GM19372 (cell line): ENCODE results near the gene PGPEP1.
"Not testable (repeated sequence)": the region's sequence is repeated elsewhere in the genome, so short reads cannot be mapped to it uniquely, and the experiment has no call there.

ENCODE experiments used
- ATAC-seq: cut with Tn5 transposase; IDR thresholded peaks from one replicate; pipeline ENCODE4 v1.9.1; 2021; ENCODE audit warnings: mild to moderate bottlenecking, low read depth, moderate library complexity; ENCODE audit not compliant: unreplicated experiment

Gene PGPEP1

DNA sequence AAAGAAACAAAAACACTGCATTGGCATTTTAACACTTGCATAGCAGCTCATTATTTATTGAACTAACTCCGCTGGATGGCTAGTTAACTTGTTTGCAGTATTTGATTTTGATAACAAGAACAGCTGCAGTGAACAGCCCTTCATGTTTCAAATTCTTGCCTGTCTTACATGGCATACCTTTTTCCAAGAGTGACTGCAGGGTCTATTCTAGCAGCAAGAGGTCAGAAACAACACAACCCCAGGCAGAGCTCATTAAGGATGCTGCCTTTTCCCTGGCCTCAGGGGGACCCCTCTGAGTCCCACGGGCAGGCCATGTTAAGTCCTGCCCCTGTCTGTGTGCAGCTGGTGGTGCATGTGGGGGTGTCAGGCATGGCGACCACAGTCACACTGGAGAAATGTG lies 16.6 kb downstream of the PGPEP1 start:
- no peak for ATAC-seq

GRCh38 chr19:18361646-18362045 lies 21.2 kb downstream of the PGPEP1 start:
- ATAC-seq, result no peak

GRCh38 chr19:18362934-18363542 lies 22.6 kb downstream of the PGPEP1 start:
- ATAC-seq, result no peak

DNA sequence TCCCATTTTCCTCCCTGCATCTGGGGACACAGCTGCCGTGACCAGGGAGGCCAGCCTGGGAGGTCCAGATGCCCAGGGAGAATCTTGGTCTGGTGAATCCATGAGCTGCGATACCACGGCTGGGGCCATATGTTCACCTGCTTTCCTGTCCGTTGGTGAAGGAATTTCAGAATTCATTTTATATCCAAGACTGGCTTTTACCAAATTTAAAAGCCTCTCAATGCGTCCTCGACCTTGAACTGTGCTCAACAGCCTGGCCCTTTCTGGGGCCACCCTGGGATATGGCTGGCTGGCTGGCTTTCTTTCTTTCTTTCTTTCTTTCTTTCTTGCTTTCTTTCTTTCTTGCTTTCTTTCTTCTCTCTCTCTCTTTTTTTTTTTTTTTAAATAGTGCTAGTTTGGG lies 23.4 kb downstream of the PGPEP1 start:
- no peak for ATAC-seq

- ATAC-seq, result not testable (repeated sequence)
These were observed 24.0 kb downstream of the PGPEP1 start for GRCh38 chr19:18364277-18364825.

- no peak for ATAC-seq
These were observed 24.6 kb downstream of the PGPEP1 start for GRCh38 chr19:18364826-18365528.

DNA sequence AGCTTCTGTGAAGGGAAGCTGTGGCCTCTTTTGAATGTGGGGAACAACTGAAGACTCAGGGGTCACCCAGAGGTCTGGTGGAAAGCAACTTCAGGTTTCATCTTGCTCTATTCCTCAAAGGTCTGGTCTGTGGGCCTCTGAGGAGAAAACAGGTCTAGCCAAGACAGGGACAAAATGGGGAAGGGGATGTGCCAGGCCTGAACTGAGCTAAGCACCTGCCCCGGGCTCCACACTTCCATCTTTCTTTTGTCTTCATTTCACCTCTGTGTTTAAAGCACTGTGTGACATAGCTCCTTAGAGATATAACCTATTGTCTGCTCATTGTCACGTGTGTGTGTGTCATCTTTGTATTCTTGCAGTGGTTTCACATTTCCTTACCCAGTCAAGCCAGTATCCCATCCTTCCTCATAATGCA lies 25.6 kb downstream of the PGPEP1 start:
- ATAC-seq, result no peak

DNA sequence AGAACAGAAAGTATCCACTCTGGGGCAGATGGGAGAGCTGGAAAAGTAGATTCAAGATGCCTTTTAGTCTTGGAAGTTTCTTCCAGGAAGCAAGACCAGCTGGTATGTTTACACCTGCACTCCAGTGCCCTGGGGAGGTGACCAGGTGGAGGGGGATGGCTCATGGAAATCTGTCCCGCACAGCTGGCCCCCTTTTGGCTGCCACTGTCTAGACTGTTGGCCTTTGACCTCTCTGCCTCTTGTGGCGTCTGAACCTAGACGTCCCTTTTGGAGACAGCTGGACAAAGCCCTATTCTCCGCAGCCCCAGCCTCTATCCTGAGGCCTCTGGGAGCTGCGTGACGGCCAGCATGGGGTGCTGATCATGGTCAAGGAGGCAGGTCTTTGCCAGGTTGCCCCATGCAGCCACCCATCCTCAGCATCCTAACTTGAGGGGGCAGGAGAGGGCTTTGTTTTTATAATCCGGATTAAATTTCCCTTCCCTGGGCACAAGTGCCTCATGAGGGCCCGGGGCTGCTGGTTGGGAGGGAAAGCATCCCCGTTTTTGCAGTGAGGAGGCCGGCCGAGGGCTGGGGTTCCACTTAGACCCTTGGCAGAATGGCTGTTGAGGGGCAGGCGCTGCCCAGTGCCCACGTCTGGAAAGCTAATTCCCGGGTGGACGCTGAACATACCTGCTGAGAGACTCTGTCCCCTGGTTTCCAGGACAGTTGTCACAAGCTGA lies 28.3 kb downstream of the PGPEP1 start:
- no peak for ATAC-seq

- no peak for ATAC-seq
These were observed 33.1 kb downstream of the PGPEP1 start for GRCh38 chr19:18373407-18373891.

DNA sequence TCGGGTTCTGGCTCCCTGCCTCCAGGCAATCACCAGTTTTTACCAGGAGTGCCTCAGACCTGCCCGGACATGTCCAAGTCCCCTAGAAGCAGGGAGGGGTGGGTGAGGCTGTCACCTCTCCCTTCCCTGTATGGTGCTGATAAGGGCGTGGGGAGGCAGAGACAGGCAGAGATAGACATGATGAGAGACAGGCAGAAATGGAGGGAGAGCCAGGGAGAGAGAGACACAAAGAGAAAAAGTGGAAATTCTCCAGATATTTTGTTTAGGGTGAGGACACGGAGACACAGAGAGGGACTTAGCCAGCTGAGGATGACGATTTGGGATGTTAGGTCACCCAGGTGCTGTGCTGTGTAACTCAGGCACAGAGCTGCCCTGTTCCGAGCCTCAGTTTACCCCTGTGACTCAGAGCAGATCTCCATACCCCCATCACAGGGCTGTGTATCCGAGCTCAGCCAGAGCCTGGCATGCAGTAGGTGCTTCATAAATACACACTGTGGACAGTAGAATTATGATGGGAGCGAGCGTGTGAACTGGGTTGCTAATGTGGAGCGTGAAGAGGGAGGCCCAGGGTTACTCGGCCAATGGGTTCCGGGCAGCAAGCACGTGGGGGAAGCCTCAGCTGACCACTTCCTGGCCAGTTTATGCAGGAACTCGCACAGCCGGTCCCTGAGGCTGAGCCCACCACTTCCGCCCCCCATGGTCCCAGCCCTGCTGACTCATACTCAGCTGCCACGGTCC lies 33.7 kb downstream of the PGPEP1 start:
- ATAC-seq, result peak; percentile 93

DNA sequence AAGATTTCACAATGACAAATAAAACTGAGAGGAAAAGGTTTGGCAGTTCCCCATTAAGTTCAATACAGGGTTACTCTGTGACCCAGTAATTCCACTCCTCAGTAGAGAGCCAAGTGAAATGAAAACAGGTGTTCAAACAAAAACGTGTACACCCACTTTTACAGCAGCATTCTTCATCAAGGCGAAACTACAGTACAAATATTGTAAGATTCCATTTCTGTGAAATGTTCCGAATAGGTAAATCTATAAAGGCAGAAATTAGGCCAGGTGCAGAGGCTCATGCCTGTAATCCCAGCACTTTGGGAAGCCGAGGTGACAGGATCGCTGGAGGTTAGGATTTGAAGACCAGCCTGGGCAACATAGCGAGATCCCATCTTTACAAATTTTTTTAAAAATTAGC lies 36.6 kb downstream of the PGPEP1 start:
- no peak for ATAC-seq

DNA sequence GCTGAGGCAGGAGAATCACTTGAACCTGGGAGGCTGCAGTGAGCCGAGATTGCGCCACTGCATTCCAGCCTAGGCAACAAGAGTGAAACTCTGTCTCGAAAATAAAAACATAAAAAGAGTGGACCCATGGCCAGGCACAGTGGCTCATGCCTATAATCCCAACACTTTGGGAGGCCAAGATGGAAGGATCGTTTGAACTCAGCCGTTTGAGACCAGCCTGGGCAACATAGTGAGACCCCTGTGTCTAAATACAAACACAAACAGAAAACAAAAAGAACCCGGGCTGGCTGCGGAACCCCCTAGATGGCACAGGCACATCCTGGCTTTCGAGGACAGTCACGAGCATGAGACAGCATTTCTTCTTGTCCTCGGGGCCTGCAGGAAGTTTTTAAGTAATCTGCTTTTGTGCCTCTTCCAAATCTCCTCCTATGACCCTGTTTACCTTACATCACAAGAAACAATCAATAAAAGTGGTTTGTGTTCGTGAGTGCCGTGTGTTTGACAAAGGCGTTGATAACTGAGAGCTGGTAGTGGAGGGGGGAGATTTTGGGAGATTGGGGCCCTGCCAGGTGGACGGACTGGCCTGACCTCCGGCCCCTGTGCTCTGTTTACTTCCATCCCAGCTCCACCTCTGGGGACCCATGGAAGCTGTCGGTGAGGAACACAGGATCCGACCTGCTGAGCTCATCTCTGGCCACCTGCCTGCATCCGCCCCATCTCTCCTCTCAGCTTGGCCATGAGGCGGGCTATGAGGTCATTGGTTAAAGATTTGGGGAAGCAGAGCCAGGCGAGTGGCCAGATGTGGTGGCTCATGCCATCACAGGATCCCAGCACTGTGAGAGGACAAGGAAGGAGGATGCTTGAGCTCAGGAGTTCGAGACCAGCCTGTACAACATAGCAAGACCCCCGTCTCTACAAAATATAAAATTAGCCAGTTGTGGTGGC lies 39.7 kb downstream of the PGPEP1 start:
- no peak for ATAC-seq

DNA sequence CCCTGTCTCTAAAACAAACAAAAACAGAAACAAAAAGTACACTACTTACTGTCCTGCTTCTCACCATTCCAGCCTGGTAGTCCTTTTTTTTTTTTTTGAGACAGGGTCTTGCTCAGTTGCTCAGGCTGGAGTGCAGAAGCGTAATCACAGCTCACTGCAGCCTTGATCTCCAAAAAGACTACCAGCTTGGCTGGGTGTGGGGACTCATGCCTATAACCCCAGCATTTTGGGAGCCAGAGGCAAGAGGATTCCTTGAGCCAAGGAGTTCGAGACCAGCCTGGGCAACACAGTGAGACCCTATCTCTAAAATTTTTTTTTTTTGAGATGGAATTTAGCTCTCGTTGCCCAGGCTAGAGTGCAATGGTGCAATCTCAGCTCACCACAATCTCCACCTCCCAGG lies 40.4 kb downstream of the PGPEP1 start:
- no peak for ATAC-seq

GRCh38 chr19:18383622-18384021 lies 43.2 kb downstream of the PGPEP1 start:
- not testable (repeated sequence) for ATAC-seq

GRCh38 chr19:18384775-18385174 lies 44.4 kb downstream of the PGPEP1 start:
- no peak for ATAC-seq

DNA sequence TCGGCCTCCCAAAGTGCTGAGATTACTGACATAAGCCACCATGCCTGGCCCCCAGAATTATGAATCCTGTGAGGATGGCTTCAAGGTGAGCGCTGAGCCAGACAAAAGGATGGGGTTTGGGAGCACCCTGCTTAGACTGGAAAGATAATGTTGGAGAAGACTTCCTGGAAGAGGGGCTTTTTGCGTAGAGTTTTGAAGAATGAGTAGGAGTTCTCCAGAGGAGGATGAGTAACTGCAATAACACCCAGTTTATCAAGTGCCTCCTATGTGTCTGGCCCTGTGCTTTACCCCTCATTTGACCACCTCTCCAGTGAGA lies 44.9 kb downstream of the PGPEP1 start:
- ATAC-seq, result no peak

- ATAC-seq, result no peak
These were observed 45.5 kb downstream of the PGPEP1 start, which contains the start of gene GDF15 for GRCh38 chr19:18385675-18386542. Gene GDF15, plus strand, starts transcription at chr19:18386158. Its CDS starts 32 bp downstream, at chr19:18386190.

- ATAC-seq, result no peak
These were observed 46.3 kb downstream of the PGPEP1 start for GRCh38 chr19:18386543-18387271.
